ENCODE results near the gene RGS3.

Gene RGS3

GRCh38 chr9:113503613-113504211 lies 40.2 kb downstream of the RGS3 start:
- no peak overlapping the region for H3K9ac ChIP-seq (ENCODE audit: low read depth, low read length)
- no peaks in the 10 kb centered on the region for H3K36me3 ChIP-seq (ENCODE audit: insufficient read depth, low read length)
- H3K9me3 ChIP-seq (ENCODE audit: control insufficient read depth, insufficient read depth, low read length): no peaks in the 10 kb centered on the region
- H3K4me1 ChIP-seq (ENCODE audit: insufficient read depth, low read length): peaks cover 38% of the 10 kb centered on the region

GRCh38 chr9:113504725-113505590 lies 41.4 kb downstream of the RGS3 start:
- Histone ChIP-seq H3K9ac (ENCODE audit: low read depth, low read length) (no peak overlapping the region), H3K4me1 (ENCODE audit: insufficient read depth, low read length) (peaks cover 38% of the 10 kb centered on the region), H3K36me3 (ENCODE audit: insufficient read depth, low read length) (no peaks in the 10 kb centered on the region)

GRCh38 chr9:113506090-113506589 lies 42.6 kb downstream of the RGS3 start:
- Histone ChIP-seq H3K9me3 (ENCODE audit: control insufficient read depth, insufficient read depth, low read length) (no peaks in the 10 kb centered on the region), H3K36me3 (ENCODE audit: insufficient read depth, low read length) (no peaks in the 10 kb centered on the region), H3K4me1 (ENCODE audit: insufficient read depth, low read length) (peaks cover 30% of the 10 kb centered on the region), H3K9ac (ENCODE audit: low read depth, low read length) (no peak overlapping the region)

More at GRCh38 chr9:113504725-113505590, 41.4 kb downstream of the RGS3 start:
- no peaks in the 10 kb centered on the region for H3K9me3 ChIP-seq (ENCODE audit: control insufficient read depth, insufficient read depth, low read length)

- Histone ChIP-seq H3K4me1 (ENCODE audit: insufficient read depth, low read length) (peaks cover 19% of the 10 kb centered on the region), H3K9ac (ENCODE audit: low read depth, low read length) (no peak overlapping the region), H3K36me3 (ENCODE audit: insufficient read depth, low read length) (no peaks in the 10 kb centered on the region), H3K9me3 (ENCODE audit: control insufficient read depth, insufficient read depth, low read length) (no peaks in the 10 kb centered on the region)
These were observed 43.7 kb downstream of the RGS3 start for GRCh38 chr9:113507256-113507655.

GRCh38 chr9:113508111-113508749 lies 44.7 kb downstream of the RGS3 start:
- H3K9ac ChIP-seq (ENCODE audit: low read depth, low read length): no peak overlapping the region
- no peaks in the 10 kb centered on the region for H3K36me3 ChIP-seq (ENCODE audit: insufficient read depth, low read length)
- no peaks in the 10 kb centered on the region for H3K9me3 ChIP-seq (ENCODE audit: control insufficient read depth, insufficient read depth, low read length)
- H3K4me1 ChIP-seq (ENCODE audit: insufficient read depth, low read length): peaks cover 13% of the 10 kb centered on the region; the same call in 1 of the 2 replicates

- peaks cover 5% of the 10 kb centered on the region; the same call in 1 of the 2 replicates for H3K4me1 ChIP-seq (ENCODE audit: insufficient read depth, low read length)
- H3K9me3 ChIP-seq (ENCODE audit: control insufficient read depth, insufficient read depth, low read length): no peaks in the 10 kb centered on the region
- H3K36me3 ChIP-seq (ENCODE audit: insufficient read depth, low read length): no peaks in the 10 kb centered on the region
- H3K9ac ChIP-seq (ENCODE audit: low read depth, low read length): no peak overlapping the region
These were observed 45.9 kb downstream of the RGS3 start for GRCh38 chr9:113509463-113509862.

GRCh38 chr9:113511047-113511521 lies 47.6 kb downstream of the RGS3 start:
- H3K4me1 ChIP-seq (ENCODE audit: insufficient read depth, low read length): no peaks in the 10 kb centered on the region; the same call in 1 of the 2 replicates
- H3K9me3 ChIP-seq (ENCODE audit: control insufficient read depth, insufficient read depth, low read length): no peaks in the 10 kb centered on the region
- H3K9ac ChIP-seq (ENCODE audit: low read depth, low read length): no peak overlapping the region
- H3K36me3 ChIP-seq (ENCODE audit: insufficient read depth, low read length): no peaks in the 10 kb centered on the region

- Histone ChIP-seq H3K9me3 (ENCODE audit: control insufficient read depth, insufficient read depth, low read length) (no peaks in the 10 kb centered on the region), H3K9ac (ENCODE audit: low read depth, low read length) (no peak overlapping the region), H3K4me1 (ENCODE audit: insufficient read depth, low read length) (no peaks in the 10 kb centered on the region), H3K36me3 (ENCODE audit: insufficient read depth, low read length) (no peaks in the 10 kb centered on the region)
These were observed 48.6 kb downstream of the RGS3 start for GRCh38 chr9:113511856-113512761.

GRCh38 chr9:113513111-113513510 lies 49.6 kb downstream of the RGS3 start:
- H3K9ac ChIP-seq (ENCODE audit: low read depth, low read length): no peak overlapping the region
- H3K9me3 ChIP-seq (ENCODE audit: control insufficient read depth, insufficient read depth, low read length): no peaks in the 10 kb centered on the region
- H3K4me1 ChIP-seq (ENCODE audit: insufficient read depth, low read length): no peaks in the 10 kb centered on the region
- no peaks in the 10 kb centered on the region for H3K36me3 ChIP-seq (ENCODE audit: insufficient read depth, low read length)

GRCh38 chr9:113513536-113513935 lies 50.0 kb downstream of the RGS3 start:
- Histone ChIP-seq H3K9me3 (ENCODE audit: control insufficient read depth, insufficient read depth, low read length) (no peaks in the 10 kb centered on the region), H3K4me1 (ENCODE audit: insufficient read depth, low read length) (no peaks in the 10 kb centered on the region), H3K9ac (ENCODE audit: low read depth, low read length) (no peak overlapping the region), H3K36me3 (ENCODE audit: insufficient read depth, low read length) (no peaks in the 10 kb centered on the region)

- Histone ChIP-seq H3K36me3 (ENCODE audit: insufficient read depth, low read length) (no peaks in the 10 kb centered on the region), H3K9ac (ENCODE audit: low read depth, low read length) (no peak overlapping the region), H3K9me3 (ENCODE audit: control insufficient read depth, insufficient read depth, low read length) (no peaks in the 10 kb centered on the region), H3K4me1 (ENCODE audit: insufficient read depth, low read length) (no peaks in the 10 kb centered on the region)
These were observed 50.5 kb downstream of the RGS3 start for GRCh38 chr9:113514061-113514460.

GRCh38 chr9:113514748-113515147 lies 51.2 kb downstream of the RGS3 start:
- no peaks in the 10 kb centered on the region for H3K4me1 ChIP-seq (ENCODE audit: insufficient read depth, low read length)
- H3K9ac ChIP-seq (ENCODE audit: low read depth, low read length): no peak overlapping the region
- H3K9me3 ChIP-seq (ENCODE audit: control insufficient read depth, insufficient read depth, low read length): no peaks in the 10 kb centered on the region
- no peaks in the 10 kb centered on the region for H3K36me3 ChIP-seq (ENCODE audit: insufficient read depth, low read length)

- Histone ChIP-seq H3K4me1 (ENCODE audit: insufficient read depth, low read length) (no peaks in the 10 kb centered on the region), H3K9ac (ENCODE audit: low read depth, low read length) (no peak overlapping the region), H3K9me3 (ENCODE audit: control insufficient read depth, insufficient read depth, low read length) (no peaks in the 10 kb centered on the region), H3K36me3 (ENCODE audit: insufficient read depth, low read length) (no peaks in the 10 kb centered on the region)
These were observed 52.3 kb downstream of the RGS3 start for GRCh38 chr9:113515862-113516261.
